M059J (cell line): ENCODE data around the gene MALRD1. TPM values are rescaled to one million over a fixed set of nuclear protein-coding genes. Genes with fewer than 3 reads are reported as not detected.
A peak's percentile ranks its signal among the peaks of the same experiment; 100 is the strongest.

ENCODE experiments used
- DNase-seq: peaks from one replicate; pipeline ENCODE4 v3.0.0-alpha.2; 2012; ENCODE audit warnings: low read depth
- total RNA-seq: library from RNA; depleted of rRNA; stranded (reverse); fragments of >200 nt; shearing (Covaris generic); gene quantifications from 2 replicates; pipeline ENCODE4 v1.2.3, GENCODE V29; 2014

Gene MALRD1
- total RNA-seq, 1 experiment from 2014 or later = not detected

- DNase-seq = no peak
These were observed 528.0 kb downstream of the MALRD1 start for GRCh38 chr10:19576576-19576975.

GRCh38 chr10:19577381-19577780, 528.8 kb downstream of the MALRD1 start:
- DNase-seq = no peak

GRCh38 chr10:19577807-19578206, 529.2 kb downstream of the MALRD1 start:
- DNase-seq = no peak

- DNase-seq = no peak
These were observed 530.0 kb downstream of the MALRD1 start for GRCh38 chr10:19578571-19578970.

GRCh38 chr10:19579761-19580545, 531.4 kb downstream of the MALRD1 start:
- no peak for DNase-seq

- no peak for DNase-seq
These were observed 532.1 kb downstream of the MALRD1 start for GRCh38 chr10:19580691-19581090.

- no peak for DNase-seq
These were observed 540.0 kb downstream of the MALRD1 start for GRCh38 chr10:19588608-19589007.

GRCh38 chr10:19592276-19592675, 543.7 kb downstream of the MALRD1 start:
- peak; percentile 56 for DNase-seq

GRCh38 chr10:19595212-19595845, 546.7 kb downstream of the MALRD1 start:
- no peak for DNase-seq

- DNase-seq = no peak
These were observed 557.2 kb downstream of the MALRD1 start for GRCh38 chr10:19605806-19606205.

GRCh38 chr10:19606968-19607367, 558.4 kb downstream of the MALRD1 start:
- no peak for DNase-seq

GRCh38 chr10:19611775-19612174, 563.2 kb downstream of the MALRD1 start:
- no peak for DNase-seq

GRCh38 chr10:19616966-19617365, 568.4 kb downstream of the MALRD1 start:
- DNase-seq = no peak

- DNase-seq = no peak
These were observed 572.2 kb downstream of the MALRD1 start for GRCh38 chr10:19620811-19621210.

- DNase-seq = no peak
These were observed 574.7 kb downstream of the MALRD1 start for GRCh38 chr10:19623321-19623720.

GRCh38 chr10:19626156-19626555, 577.6 kb downstream of the MALRD1 start:
- no peak for DNase-seq

GRCh38 chr10:19628767-19629560, 580.4 kb downstream of the MALRD1 start:
- no peak for DNase-seq

GRCh38 chr10:19629567-19629966, 581.0 kb downstream of the MALRD1 start:
- DNase-seq = no peak

- no peak for DNase-seq
These were observed 585.6 kb downstream of the MALRD1 start for GRCh38 chr10:19634163-19634562.

GRCh38 chr10:19638182-19638895, 589.7 kb downstream of the MALRD1 start:
- DNase-seq = peak; percentile 70

GRCh38 chr10:19638896-19639233, 590.3 kb downstream of the MALRD1 start:
- DNase-seq = no peak
